GM12873 (cell line): ENCODE results near the gene GPC6.

Source experiments
- TF ChIP-seq, protein P1 (sequence below): IDR thresholded peaks from 2 replicates; pipeline ENCODE4 v1.5.1; 2012; ENCODE audit warnings: low read depth, mild to moderate bottlenecking, moderate library complexity, low read length, control low read depth; ENCODE audit not compliant: insufficient read depth; ENCODE audit errors: missing control alignments

Gene GPC6

DNA sequence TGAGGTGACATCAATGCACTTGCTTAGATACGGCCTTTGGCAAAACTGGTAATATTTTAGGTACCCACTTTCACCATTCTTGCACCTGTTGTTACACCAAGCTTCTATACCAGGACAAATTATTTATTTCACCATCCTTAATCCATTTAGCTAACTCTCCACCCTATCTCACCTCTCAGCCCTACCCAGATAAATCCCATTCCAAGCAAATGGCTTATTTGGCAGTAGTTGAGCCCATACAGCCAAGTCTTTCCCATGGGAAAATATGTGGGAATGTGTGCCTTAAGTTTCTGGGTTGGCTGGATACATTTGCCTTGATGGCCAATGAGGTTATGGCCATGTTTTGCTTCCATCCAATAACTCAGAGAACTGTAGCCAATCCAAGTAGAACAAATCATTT is 551.9 kb downstream of the GPC6 start:
- TF ChIP-seq, protein P1, sequence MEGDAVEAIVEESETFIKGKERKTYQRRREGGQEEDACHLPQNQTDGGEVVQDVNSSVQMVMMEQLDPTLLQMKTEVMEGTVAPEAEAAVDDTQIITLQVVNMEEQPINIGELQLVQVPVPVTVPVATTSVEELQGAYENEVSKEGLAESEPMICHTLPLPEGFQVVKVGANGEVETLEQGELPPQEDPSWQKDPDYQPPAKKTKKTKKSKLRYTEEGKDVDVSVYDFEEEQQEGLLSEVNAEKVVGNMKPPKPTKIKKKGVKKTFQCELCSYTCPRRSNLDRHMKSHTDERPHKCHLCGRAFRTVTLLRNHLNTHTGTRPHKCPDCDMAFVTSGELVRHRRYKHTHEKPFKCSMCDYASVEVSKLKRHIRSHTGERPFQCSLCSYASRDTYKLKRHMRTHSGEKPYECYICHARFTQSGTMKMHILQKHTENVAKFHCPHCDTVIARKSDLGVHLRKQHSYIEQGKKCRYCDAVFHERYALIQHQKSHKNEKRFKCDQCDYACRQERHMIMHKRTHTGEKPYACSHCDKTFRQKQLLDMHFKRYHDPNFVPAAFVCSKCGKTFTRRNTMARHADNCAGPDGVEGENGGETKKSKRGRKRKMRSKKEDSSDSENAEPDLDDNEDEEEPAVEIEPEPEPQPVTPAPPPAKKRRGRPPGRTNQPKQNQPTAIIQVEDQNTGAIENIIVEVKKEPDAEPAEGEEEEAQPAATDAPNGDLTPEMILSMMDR: no peak

DNA sequence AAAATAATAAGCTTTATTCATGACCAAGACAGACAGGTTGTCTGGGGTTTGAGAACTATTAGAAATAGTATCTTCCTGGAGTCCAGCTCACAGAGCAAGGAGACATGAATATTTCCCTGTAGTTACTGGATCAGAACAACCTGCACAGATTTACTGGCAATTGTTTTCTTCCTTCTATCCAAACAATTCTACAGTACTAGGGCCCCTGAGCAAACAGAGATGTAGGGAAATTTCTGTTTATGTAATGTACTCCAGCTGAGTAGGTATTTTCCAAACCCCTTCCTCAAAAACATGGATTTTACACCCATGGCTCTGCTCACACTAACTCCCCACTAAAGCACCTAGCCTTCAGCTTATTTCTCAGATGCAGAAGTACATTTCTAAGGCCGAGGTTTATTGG is 557.6 kb downstream of the GPC6 start:
- TF ChIP-seq, protein P1: no peak

DNA sequence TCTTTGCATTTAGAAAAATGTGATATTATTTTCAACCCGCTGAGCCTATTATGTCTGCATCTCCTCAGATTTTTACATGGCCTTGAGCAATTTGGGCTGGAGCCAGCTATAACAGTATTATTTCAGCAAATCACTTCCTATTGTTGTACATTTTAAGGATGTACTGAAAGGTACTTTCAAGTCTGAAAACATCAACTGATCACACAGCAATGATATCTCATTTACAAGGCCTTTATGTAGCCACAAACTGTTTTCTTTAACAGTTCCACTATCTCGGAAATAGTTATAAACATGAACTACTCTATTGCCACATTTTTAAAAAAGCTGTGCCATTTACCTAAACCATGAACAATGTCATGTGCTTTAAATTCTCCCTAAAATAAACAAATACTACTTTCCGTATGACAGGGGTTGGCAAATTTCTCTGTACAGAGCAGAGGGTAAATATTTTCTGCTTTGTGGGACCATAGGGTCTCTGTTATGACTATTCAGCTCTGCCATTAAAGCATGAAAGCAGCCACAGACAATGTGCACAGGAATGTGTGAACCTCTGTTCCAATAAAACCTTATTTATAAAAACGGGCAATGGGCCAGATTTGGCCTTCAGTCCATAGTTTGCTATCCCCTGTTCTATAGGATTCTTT is 560.4 kb downstream of the GPC6 start:
- TF ChIP-seq, protein P1: no peak

DNA sequence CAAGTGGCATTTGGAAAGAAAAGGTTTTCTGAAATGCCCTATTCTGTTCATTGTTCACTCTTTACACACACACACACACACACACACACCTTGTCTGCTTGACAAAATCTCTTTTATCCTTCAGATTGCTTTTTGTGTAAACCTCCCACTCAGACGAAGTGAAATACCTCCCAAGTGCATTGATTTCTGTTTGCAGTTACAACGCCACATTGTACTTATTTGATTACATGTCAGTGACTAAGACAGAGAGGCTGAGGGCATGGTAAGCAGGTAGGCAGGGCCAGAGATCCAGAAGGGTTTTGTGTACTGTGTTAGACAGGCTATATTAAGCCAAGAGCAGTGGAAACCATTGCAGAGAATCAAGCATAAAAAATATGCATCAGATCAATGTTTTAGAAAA is 561.8 kb downstream of the GPC6 start:
- TF ChIP-seq, protein P1: no peak

DNA sequence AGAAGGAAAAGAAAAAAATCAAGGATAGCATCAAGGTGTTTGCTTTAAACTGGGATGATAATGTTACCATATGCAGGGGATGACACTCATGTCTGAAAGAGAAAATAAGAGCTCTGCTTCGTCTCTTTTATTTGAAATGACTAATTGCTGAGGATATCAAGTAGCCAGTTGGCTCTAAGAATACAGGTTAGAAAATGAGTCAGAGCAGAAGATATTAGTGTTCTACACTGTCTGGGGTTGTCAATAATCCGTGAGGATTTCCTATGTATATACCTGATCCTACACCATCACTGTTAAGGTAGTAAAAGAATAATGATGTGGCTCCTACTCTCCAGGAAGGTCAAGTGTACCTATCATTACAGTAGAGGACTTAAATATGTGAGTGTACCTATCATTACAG is 562.5 kb downstream of the GPC6 start:
- TF ChIP-seq, protein P1: no peak

DNA sequence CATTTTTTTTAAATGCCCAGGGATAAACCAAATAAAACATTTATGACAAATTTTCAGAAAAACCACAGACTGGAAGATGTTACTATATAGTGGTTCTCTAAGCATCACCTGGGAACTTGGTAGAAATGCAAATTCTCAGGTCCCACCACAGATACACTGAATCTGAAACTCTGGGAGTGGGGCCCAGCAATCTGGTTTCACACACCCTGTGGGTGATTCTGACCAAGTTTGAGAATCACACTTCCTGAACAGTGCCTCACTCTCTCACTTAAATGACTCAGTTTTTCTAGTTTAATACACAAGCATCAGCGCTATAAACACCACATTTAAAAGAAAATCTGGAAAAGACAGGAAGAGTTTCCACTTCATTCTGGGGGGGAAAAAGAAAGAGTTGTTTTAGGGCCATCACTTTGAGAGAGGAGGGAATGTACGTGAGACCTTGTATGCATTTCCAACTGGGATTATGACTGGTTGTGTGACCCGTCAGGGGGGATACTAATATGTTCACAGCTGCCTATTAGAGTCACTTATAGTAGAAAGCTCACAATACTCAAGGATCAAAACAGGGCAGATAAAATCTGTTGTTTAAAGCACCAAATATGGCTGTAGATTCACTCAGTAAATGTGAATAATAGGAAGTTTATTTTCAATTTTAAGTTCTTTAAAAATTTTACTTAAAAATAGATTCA is 567.7 kb downstream of the GPC6 start:
- TF ChIP-seq, protein P1: no peak

DNA sequence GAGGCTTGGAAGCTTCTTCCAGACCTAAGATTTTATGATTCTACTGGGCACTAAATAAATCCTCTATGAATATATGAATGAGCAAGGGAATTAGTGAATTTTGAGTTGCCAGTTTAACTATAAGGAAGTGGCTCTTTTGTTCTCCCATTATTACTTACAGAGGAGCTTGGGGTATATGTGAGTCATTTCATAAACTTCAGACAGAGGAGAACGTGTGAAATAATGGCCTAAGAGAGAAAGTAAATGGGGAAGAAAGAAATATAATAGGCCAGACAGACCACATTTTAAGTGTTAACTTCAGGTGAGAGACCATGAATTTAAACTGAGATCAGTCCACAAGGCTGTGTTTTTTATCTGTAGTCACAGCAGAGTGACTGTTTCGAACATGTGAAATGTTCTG is 570.9 kb downstream of the GPC6 start:
- TF ChIP-seq, protein P1: no peak
